Ureter (tissue), 1 donor: Measurements from ENCODE around the gene HDAC4. TPM values are rescaled to one million over a fixed set of nuclear protein-coding genes. Genes with fewer than 3 reads are reported as not detected.

Experiments used
- DNase-seq: peaks from one replicate; pipeline ENCODE4 v3.0.0-alpha.2; 2020; ENCODE audit warnings: low spot score
- total RNA-seq: library from RNA; stranded (reverse); gene quantifications from one replicate; pipeline ENCODE4 v1.2.4, GENCODE V29; 2023
- donor health status: DM: yes; HTN: yes; CAD: no.

The HDAC4 gene
- total RNA-seq, 1 donor from 2014 or later, result 86.9 TPM

DNA sequence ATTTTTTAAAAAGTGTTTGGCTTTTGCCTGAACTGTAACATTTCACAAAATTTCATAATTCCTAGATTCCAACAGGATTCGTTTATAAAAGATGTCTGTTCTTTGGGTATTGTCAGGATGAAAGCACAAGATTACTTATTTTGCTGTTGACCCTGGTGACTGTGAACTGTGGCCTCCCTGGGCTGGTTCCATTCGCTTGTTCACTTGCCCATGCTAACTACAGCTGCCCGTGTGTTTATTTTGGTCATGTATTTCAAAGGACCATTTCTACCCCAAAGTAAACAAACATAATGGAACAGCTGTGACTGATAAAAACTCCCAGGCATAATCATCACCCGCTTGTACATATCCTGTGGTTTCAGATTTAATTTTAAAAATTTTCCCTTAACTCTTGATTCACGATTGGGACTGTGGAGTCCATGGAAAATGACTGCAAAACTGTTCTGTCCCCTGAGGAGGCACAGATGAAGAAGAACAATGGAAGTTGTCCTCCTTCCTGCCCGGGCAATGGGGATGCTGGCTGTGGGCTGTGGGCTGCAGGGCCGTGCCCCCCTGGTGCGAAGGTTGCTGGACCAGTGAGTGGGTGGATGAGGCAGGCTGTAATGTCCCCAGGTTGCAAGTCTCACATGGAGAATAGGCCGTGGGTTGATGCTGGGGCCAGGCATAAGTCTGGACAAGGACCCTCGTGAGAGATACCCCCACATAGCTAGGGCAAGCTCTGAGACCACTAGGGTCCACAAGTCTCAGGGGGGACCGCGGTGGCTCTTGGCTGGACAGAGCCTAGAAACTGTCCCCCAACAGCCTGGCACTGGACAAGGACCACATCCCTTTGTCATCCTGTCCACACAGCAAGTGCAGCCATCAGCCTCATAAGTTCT is 28.9 kb upstream of the HDAC4 start:
- DNase-seq, result no peak

- no peak for DNase-seq
Measured at GRCh38 chr2:239425631-239426030, 24.8 kb upstream of the HDAC4 start.

DNA sequence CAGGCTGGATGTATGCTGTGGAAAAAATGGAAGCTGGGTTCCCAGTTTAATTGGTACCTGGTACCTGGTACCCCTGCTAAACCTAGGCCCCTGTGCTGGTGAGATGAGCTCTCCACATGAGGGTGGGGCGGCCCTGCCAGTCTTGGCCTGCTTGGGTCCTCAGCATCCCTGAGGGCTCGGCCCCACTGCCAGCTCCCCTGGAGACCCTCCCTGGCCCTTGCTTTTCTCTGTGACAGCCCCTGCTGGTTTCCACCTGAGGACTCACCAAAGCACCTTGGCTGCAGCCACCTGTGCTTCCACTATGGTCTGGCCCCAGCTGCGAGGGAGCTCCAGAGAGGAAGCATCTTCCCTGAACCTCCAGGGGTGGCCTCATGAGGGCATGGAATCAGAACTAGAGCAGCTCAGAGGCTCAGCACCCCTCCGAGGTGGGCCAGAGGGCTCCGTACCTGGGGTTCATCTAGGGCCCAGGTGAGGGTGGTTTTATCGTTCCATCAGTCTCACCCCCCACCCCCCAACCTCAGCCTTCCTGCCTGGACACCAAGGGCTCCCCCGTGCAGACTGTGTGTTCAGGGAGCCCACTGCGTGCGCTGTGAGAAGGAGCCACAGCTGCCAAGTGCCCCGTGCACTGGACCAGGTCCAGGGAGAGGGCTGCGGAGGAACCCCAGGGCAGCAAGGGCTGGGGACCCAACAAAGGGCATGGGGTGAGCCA is 23.7 kb upstream of the HDAC4 start:
- no peak for DNase-seq

DNA sequence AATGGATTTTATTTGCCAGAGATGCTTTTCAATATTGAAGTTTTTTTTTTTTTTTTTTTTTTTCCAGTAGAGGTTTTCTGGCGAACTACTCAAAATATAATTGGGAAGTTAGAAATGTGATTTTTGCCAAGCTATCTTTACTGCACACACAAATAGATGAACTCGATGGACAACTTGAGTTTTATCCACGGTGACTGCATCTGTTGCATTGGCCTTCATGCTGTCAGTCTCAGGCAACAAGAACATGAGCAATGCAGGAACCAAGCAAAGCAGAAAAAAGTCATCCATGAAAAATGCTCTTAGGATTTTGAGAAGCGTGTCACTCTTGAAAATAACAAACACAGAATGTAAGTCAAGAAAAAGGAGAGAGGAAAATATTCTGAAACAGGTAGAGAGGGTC is 22.7 kb upstream of the HDAC4 start:
- DNase-seq, result no peak

- DNase-seq, result no peak
Measured at GRCh38 chr2:239421851-239422250, 21.0 kb upstream of the HDAC4 start.

DNA sequence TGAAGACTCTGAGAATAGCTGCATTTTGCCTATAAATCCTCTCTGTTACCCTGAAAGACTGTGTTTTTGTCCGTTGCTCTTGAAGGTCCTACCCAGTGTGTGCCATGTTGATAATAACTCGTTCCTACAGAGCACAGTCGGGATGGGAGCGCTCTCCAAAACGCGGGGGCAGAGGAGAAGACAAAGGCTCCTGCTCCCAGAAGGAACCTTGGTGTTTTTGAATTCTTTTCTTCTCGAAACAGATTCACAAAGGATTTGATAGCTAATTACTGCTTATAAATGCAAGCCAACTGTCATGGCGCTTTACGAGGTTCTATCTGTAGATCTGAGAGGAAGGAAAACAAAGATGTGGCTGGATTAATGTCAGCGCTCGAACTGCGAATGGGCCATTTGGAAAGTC is 19.3 kb upstream of the HDAC4 start:
- no peak for DNase-seq

GRCh38 chr2:239418918-239419317 is 18.1 kb upstream of the HDAC4 start:
- DNase-seq, result no peak

- DNase-seq, result no peak
Measured at GRCh38 chr2:239412905-239413603, 12.2 kb upstream of the HDAC4 start.

DNA sequence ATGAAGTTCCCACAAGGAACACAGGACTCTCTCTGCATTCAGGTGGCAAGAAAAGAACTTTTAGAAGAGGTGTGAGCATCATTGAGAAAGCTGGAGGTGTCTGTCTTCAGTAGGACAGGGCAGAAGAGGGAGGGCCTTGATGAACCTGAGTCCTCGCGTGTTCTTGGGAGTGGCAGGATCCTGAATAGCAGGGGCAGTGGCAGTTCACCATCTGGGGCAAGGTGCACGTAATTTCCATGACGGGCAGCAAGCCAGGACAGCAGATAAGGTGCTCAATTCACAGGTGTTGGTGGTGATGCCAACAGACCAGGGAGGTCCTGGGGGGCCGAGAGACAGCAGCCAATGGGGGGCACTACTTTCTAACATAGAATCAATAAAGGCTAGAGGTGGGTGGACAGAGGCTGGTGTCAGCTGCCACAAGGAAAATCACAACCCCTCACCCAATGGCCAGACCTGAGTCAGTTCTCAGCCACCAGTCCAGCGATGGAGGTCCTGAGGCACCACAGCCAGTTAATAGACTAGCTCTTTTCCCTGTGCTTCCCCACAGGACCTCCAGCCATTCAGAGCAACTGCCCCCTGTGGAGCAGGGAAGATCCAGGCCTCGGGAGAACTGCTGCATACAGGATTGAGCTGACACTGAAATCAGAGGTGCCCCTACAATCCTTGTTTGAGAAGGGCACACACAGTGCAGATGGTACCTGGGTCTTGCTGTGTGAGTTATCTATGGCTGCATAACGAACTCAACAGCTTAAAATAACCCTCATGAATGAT is 10.9 kb upstream of the HDAC4 start:
- DNase-seq, result no peak

DNA sequence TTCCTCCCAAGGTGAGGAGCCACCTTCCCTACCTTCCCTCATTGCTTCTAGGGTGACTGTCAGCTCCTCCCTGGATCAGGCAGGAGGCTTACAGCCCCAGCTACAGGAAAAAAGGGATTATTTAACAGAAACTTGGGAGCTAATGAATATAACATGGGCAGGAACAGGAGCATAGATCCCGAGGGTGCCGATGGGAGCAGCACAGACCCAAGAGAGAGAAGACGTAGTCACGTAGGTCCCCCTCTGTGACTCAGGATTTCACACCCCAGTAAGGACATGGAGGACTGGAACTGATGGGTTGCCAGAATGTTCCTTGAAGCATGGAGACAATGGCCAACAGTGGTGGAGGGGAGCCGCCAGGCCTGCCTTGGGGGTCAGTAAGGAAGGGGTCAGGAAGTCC is 10.3 kb upstream of the HDAC4 start:
- no peak for DNase-seq

- DNase-seq, result no peak
Measured at GRCh38 chr2:239409976-239410375, 9.2 kb upstream of the HDAC4 start.

DNA sequence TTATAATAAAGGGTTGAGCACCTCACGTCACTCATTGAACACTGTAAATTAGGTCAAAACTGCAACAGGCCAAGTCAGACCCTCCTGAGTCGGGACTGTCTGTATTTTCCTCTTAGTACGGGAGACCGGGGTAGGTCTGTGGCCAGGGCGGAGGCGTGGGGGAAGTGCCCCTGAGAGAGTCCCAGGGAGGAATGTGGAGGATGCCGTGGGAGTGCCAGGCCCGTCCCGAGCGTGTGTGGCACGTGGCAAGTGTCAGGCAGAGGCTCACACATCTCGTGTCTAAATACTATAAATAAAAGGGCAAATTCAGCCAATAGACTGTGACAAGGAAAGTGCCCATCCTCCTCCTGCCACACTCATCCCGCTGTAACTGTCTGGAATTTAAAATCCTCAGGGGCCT is 6.3 kb upstream of the HDAC4 start:
- DNase-seq, result no peak

DNA sequence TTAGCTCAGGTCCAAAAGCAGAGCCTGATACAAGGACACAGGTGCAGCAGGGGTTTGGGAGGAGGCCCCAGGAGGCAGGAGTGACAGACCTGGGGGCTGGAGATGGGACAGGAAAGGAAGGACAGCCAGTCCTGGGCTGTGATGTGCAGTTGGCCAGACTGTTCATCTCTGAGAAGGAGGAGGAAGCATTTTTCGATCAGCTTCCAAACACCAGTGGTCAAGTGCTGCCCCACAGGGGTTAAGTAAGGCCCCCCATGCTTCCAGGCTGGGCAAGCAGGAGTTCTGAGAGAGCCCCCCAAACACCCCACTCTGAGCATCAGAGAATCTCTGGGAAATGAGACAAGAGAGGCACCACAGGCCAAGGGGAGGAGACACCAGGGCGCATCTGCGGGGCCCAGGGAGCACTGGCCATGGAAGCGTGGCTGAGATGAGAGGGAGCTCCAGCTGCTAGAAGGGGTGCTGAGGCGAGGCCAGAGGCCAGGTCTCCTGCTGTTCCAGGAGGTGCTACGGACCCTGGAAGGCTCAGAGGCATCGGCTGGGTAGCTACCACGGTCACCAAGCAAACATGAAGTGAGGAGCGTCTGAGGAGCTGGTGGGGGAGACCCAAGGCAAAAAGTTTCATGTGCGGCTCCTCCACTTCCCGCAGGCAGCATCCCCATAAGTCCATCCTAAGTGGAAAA is 5.6 kb upstream of the HDAC4 start:
- DNase-seq, result no peak

GRCh38 chr2:239405071-239405470 is 4.3 kb upstream of the HDAC4 start:
- DNase-seq, result no peak

GRCh38 chr2:239402666-239403065 is 1.8 kb upstream of the HDAC4 start:
- DNase-seq, result no peak

- no peak for DNase-seq
Measured at GRCh38 chr2:239401881-239402233, 1.0 kb upstream of the HDAC4 start.

- peak; percentile 99 for DNase-seq
Measured at GRCh38 chr2:239401067-239401880, 454 bp upstream of the HDAC4 start.

DNA sequence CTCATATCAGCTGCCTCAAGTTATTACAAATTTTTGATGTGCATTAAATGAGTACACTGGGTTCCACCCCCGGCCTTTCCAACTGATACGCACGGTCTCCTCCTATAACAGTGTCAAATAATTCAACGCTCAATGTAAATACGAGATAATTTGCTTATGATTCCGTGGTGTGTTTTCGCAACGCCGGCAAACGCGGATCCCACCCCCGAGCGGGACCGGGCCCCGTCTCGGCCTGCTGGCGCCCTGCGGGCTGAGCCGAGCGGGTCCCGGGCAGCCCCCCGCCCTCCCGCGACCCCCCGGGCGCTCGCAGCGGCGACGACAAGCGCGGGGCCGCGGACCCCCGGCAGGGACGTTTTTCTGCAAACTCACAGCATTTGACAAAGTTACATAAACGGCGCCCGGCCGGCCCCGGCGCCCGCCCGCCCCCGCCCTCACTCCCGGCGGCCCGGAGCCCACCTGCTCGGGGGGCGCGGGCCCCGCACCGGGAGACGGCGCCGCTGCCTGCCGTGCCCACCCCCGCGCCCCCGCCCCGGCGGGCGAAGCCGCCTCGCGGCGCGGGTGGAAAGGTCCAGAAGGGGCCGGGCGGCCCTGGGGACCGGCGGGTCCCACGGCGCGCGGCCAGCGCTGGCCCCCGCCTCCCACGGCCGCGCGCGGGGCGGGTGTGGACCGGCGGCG is 762 bp downstream of the HDAC4 start:
- DNase-seq, result no peak

- DNase-seq, result no peak
Measured at GRCh38 chr2:239399433-239399920, 1.3 kb downstream of the HDAC4 start.

DNA sequence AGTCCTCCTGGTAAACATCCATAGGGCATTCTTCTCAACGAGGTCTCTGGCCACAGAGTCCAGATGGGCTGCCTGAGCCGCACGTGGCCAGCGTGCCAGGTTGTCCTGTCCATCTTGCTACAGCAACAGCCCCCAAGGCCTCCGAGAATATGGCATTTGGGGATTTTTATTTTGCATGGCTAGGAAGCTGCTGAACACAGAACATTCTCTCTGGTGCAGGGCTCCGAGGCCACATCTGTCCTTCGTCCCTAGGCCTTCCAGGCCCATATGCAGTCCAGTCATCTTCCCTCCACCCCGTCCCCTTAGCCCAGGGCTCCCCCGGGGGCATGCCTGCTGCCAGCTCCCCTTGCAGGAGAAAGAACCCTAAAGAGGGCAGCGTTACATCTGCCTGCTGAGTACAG is 2.3 kb downstream of the HDAC4 start:
- DNase-seq, result no peak
